Stimulated activated CD8-positive, alpha-beta memory T cell treated with anti-CD3 and anti-CD28 coated beads, Interleukin-7, amount 100 ng/mL, for 24 hours (primary cell): ENCODE data around the gene NLRP11.

Source experiments
- DNase-seq: peaks from one replicate; pipeline ENCODE4 v3.0.0-alpha.2; 2020; ENCODE audit warnings: low read depth

NLRP11 gene

DNA sequence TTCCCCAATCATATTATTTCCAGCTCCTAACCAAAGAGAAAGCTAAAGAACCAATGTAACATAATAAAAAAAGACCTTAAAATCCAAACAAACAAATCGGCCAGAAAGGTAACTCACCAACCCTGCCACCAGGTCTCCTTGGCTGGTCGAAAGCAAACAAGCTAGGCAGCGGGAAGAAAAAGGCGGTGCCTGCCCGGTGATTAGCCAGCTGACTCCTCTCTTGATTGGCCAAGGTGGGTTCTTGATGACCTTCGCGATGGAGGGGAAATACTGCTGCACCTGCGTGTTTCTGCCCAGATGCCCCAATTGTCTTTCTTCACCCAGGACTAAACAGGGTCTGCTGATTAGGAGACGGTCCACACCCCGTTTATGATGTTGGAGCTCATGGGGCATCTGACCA, at the start of gene NLRP11:
Gene NLRP11, minus strand, starts transcription at position 154 of the 400 bp plus-strand sequence. CDS start 13,825 bp downstream, outside the sequence.
- DNase-seq: no peak

DNA sequence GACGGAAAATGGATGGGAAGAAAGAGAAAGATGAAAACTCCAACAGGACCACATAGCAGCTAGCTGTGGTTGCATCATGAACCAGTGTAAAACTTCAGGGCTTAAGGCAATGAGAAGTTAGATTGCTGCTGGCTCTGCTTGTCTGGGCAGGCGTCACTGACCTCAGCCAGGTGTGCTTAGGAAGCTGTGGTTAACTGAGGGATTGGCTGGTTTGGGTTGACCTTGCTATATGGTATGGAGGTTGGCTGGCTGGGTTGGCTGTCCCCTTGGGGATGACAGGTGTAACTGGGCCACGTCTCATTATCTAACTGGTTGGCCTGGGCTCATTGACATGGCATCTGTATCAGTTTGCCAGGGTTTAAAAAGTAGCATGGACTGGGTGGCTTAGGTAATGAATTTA, 45.4 kb upstream of the NLRP11 start:
- no peak for DNase-seq

DNA sequence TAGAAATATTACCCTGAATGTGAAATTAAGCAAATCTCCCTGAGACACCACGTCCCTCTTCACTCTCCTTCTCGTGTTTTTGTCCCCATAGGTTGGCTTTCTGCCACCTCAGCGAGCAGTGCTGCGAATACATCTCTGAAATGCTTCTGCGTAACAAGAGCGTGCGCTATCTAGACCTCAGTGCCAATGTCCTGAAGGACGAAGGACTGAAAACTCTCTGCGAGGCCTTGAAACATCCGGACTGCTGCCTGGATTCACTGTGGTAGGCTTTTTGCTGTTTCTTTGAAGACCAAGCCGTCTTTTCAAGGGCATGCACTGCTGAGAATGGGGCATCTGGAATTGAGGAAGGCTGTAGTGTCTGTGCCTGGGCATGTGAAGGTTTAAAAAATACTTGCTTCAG, 38.9 kb upstream of the NLRP11 start:
- DNase-seq: no peak

DNA sequence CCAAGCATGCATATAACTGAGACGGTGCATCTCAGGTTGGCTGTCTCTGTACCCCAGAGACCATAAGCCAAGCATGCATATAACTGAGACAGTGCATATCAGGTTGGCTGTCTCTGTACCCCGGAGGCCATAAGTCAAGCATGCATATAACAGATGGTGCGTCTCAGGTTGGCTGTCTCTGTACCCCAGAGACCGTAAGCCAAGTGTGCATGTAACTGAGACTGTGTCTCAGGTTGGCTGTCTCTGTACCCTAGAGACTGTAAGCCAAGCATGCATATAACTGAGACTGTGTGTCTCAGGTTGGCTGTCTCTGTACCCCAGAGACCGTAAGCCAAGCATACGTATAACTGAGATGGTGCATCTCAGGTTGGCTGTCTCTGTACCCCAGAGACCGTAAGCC, 35.3 kb upstream of the NLRP11 start:
- no peak for DNase-seq

DNA sequence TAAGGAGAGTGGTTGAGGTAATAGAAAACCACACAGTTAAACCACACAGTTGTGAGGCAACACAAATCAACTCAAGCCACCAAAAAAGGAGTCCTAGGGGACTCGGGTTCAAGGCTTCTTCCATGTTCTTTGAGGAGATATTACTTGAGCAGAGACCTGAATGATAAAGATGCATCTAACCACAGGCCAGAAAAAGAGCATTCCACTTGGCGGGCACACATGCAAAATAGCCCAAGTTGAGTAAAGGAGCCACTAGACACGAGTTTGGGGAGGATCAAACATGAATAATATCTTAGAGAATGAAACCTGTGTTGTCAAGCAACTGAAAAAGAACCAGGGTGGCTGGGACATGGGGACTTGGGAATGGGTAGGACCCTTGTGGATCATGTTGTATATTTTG, 34.7 kb upstream of the NLRP11 start:
- no peak for DNase-seq

DNA sequence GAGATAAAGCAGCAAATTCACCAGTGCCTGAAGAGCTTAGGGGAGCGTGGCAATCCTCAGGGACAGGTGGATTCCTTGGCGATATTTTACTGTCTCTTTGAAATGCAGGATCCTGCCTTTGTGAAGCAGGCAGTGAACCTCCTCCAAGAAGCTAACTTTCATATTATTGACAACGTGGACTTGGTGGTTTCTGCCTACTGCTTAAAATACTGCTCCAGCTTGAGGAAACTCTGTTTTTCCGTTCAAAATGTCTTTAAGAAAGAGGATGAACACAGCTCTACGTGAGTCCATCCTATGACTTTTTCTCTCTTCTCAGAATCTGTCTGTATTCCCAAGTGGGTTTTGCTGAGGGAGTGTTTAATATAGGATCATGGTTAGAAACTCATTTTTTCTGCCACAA, 27.2 kb upstream of the NLRP11 start:
- no peak for DNase-seq

DNA sequence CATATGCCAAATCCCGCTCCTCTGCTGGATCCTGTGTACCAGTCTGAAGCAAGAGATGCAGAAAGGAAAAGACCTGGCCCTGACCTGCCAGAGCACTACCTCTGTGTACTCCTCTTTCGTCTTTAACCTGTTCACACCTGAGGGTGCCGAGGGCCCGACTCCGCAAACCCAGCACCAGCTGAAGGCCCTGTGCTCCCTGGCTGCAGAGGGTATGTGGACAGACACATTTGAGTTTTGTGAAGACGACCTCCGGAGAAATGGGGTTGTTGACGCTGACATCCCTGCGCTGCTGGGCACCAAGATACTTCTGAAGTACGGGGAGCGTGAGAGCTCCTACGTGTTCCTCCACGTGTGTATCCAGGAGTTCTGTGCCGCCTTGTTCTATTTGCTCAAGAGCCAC, 26.6 kb upstream of the NLRP11 start:
- no peak for DNase-seq

DNA sequence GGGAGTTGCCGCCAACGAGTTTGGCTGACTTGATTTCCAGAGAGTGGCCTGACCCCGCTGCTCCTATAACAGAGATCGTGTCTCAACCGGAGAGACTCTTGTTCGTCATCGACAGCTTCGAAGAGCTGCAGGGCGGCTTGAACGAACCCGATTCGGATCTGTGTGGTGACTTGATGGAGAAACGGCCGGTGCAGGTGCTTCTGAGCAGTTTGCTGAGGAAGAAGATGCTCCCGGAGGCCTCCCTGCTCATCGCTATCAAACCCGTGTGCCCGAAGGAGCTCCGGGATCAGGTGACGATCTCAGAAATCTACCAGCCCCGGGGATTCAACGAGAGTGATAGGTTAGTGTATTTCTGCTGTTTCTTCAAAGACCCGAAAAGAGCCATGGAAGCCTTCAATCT, 26.2 kb upstream of the NLRP11 start:
- no peak for DNase-seq

DNA sequence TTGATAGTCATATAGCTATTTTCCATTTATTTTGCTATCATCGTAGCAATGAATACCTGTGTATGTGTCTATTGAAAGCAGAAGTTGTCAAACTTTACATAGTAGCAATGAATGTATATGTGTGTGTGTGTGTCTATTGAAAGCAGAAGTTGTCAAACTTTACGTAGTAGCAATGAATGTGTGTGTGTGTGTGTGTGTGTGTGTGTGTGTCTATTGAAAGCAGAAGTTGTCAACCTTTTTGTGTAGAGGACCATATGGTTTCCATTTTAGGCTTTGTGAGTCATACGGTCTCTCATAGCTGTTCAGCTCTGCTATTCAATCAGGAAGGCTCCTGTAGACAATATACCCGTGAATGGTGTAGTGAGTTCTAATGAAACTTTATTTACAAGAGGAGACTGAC, 25.4 kb upstream of the NLRP11 start:
- no peak for DNase-seq

DNA sequence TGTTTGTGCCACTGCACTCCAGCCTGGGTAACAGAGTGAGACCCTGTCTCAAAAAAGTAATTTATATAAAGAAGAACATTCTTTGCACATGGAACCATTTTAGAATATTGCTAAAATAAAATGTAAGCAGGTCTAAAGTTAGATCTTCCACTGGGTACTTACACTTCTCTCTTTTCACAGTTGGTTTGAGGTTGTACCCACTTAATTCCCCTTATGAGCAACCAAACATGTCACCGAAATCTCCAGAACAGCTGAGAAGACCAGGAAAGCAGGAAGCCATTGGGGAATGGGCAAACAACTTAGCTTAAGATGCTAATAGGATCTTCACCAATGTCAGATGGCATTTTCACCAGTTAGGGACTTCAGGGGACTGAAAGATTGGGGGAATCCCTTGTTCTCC, 23.4 kb upstream of the NLRP11 start:
- DNase-seq: no peak

DNA sequence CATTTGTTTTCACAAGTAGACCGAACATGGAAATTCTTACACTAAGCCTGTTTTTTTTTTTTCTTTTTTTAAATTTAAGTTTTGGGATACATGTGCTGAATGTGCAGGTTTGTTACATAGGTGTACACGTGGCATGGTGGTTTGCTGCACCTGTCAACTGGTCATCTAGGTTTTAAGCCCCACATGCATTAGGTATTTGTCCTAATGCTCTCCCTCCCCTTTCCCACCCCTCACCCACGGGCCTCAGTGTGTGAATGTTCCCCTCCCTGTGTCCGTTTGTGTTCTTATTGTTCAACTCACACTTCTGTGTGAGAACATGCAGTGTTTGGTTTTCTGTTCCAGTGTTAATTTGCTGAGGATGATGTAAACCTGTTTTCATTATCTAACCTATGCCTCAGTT, 7.1 kb upstream of the NLRP11 start:
- DNase-seq: no peak

DNA sequence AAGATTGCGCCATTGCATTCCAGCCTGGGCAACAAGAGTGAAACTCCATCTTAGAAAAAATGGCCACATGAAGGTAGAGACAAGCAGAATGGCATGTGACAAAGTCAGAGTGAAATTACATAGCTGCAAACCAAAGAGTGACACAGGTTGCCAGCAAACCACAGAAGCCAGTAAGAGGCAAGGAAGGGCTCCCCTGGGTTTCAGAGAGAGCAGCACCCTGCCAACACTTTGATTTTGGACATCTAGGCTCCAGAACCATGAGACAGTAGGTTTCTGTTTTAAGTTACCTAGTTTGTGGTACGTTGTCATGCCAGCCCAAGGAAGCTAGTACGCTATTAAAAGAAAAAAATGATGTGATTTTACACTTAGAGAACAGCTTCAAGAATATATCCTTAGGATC, 6.5 kb upstream of the NLRP11 start:
- DNase-seq: no peak

DNA sequence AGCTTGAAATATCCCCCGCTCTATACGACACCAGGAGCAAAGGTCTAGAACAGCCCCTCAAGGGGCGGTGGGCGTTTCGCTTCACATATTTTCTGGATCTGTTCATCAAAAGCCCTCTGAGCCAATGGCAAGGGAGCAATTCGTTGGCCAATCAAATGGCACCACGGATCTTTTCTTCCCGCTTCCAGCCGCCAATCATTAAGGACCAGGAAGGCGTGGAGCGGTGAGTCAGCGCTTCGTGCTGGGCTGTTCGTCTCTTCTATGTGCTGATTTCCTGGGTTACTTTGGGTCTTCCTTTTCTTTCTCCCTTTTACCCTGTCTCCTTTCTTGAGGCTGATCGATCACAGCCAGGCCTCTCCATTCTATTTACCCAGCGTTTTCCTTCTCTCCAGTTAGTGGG, 4.5 kb upstream of the NLRP11 start, which contains the start of gene NLRP4:
Gene NLRP4, plus strand, starts transcription at position 201 of the 400 bp plus-strand sequence. CDS start 15,541 bp downstream, outside the sequence.
- DNase-seq: no peak

DNA sequence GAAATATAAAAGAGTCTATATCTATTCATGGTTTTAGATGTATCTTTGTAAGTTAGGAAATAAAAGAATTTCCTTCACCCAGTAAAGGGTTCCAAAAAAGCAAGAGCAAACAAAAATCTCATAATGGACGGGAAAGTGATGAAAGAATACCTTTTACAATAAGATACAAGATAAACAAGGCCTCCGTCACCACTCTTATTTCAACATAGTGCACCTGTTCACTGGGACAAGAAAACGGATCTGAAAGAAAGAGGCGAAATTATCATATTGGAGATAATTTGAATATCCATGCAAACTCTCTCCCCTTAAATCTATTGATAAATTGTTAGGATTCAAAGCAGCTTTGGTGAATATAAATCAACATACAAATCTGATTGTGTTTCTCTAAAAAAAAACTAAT, 877 bp upstream of the NLRP11 start:
- no peak for DNase-seq

DNA sequence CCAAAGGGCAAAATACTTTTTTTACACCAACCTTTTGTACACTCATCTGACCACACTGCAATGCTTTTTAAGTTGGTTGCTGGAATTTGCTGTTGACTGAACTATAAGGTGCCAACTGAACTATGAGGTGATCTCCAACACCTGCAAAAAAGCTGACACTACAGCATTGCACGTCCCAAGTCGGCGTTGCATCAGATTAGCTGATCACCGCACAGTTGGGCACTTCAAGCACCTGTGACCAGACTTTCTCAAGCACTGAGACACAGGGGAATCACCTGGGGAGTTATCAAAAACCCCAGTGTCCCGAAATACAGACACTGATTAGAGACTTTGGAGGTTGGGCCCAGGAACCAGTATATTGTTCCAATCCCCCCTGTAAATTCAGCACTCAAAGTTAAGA, 1.1 kb downstream of the NLRP11 start:
- no peak for DNase-seq

DNA sequence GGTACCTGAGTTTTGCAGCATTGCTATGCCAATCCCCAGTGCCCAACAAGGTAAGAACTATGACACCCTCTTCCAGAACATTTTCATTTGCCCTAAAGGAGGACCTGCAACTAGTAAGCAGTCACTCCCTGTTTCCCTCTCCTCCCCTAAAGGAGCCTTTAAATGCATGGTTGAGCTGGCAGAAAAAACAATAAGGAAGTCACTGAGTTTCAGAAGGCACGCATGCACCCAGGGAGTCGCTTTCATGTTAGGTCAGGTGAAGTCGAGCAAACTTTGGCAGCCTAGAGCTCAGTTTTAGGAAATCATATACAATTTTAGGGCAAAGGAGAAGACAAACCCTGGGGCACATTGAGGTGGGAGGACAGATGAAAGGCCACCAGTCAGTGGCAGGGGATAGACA, 11.8 kb downstream of the NLRP11 start:
- no peak for DNase-seq

DNA sequence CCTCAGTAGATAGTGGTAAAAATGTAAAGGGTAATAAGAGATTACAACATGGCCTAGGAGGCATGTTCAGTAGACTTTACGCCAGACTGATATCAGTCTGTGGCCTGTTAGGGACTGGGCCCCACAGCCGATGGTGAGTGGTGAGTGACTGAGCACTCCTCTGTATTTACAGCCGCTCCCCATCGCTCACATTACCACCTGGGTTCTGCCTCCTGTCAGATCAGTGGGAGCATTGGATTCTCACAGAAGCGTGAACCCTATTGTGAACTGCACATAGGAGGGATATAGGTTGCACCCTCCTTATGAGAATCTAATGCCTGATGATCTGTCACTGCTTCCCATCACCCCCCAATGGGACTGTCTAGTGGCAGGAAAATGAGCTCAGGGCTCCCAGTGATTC, 17.9 kb downstream of the NLRP11 start:
- no peak for DNase-seq

DNA sequence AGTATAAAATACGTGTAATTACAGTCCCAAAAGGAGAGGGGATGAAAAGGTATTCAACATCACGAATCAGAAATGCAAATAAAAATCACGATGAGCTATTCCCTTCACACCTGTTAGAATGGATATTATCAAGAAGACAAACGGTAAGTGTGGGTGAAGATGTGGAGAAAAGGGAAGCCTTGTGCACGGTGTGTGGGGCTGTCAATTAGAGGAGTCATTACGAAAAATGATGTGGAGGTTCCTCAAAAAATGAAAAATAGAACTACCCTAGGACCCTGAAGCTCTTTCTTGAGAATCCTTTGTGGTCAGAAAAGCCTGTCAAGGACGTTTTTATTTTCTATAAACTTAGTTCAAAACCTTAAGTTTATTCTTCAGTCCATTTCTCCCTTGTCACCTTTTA, 19.4 kb downstream of the NLRP11 start:
- DNase-seq: no peak

DNA sequence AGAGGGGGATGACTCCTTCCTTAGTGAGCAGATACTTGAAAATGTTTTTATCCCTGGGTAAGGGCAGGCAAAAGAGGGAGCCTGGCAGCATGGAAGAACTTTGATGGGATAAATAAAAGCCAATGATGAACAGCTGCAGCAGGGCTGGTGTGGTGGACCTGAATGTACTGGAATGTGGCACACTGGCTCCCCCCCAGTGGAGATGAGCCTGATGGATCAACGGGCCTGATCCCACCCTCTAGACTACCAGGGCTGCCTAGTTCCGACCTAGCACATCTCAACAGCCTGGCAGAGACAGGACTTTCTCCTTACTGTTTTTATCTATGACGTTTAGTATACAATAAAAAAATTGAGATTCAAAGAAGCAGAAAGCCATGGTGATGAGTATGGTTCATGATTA, 20.5 kb downstream of the NLRP11 start:
- DNase-seq: no peak

DNA sequence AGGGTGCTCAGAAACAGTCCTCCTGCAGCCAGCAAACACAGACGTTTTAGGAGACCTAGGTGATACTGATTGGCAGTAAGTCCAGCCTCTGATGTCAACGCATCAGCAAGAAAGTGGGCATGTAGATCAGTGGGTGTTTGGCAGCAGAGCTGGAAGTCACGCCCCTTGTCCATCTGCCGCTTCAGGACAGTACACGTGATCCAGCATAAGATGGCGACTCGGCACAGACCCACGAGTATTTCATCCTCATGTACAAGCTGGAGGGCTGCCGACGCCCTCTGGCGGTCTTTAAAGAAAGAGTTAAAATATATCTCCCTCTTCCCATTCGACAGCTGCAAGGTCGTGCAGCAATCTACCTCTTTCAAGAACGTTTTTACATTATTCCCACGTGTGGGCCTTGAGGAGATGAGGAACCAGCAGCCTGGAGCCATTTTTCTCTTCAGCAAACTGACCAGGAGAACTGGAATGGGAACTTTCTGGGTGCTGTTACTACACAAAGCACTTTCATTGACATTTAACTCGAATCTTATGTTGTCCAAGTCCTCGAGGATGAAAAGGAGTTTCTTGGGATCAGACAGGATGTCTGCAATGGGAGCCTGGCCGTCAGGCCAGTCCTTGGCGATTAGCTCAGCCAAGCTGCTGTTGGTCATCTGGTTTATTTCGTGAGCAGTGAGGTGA, 22.3 kb downstream of the NLRP11 start:
- no peak for DNase-seq

DNA sequence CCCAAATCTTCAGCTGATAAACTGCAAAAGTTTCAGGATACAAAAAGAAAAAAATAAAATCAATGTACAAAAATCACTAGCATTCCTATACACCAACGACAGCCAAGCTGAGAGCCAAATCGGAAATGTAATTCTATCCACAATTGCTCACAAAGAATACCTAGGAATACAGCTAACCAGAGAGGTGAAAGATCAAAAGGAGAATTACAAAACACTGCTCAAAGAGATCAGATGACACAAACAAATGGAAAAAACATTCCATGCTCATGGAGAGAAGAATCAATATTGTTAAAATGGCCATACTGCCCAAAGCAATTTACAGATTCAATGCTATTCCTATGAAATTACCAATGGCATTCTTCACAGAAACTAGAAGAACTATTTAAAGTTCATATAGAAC, 29.5 kb downstream of the NLRP11 start:
- no peak for DNase-seq

DNA sequence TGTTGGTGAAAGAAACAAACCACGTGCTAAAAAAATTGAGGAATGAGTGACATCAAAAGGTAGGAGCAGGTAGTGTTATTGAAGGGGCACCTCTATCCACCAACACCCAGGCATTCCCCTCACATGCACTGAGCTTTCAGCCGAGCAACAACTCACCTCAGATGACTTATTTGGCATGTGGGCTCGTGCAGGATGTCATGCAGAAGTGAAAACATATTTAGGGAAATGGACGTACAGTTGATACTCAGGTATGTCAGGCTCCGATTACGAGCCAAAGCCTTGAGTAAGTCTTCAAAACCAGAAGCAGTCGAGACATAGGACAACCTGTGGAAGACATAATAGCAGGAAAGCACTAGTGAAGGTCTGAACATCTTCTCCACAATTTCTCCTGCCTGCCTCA, 30.4 kb downstream of the NLRP11 start:
- no peak for DNase-seq

DNA sequence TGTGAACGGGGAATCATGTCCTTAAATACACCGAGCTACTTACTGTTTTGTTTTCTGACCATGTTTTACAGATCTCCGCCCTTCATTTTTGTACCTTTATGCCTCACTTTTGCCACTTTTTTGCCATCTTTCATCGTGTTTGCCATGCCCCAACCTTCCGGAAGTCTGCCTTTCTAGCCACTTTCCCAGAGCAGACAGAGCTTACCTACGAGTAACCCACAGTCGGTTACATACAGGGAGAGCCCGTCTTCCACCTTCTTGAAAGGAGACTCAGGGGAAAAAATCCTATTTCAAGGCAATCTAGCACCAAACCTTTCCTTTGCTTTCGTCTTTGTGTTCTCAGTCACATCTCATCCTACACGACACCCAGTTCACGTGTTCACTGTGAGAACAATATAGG, 36.8 kb downstream of the NLRP11 start:
- DNase-seq: no peak

DNA sequence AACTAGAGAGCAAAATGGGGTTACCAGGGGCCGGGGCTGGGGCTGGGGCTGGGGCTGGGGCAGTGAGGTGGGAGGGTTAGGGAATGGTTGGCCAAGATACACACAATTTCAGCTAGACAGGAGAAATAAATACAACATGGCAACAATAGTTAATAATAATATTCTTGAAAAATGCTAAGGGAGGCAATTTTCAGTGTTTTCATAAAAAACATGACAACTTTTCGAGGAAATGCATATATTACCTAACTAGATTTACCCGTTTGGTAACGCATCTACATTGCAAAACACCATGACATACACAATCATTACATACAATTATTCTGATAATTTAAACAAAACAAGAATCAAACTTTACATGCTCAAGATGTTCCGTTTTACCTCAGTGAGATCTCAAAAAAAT, 50.7 kb downstream of the NLRP11 start:
- DNase-seq: no peak

DNA sequence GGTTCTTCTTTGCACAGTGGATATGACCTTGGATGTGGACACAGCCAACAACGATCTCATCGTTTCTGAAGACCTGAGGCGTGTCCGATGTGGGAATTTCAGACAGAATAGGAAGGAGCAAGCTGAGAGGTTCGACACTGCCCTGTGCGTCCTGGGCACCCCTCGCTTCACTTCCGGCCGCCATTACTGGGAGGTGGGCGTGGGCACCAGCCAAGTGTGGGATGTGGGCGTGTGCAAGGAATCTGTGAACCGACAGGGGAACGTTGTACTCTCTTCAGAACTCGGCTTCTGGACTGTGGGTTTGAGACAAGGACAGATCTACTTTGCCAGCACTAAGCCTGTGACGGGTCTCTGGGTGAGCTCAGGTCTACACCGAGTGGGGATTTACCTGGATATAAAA, 53.5 kb downstream of the NLRP11 start:
- DNase-seq: no peak
